Measurements from ENCODE around the gene PPP1R16B.
A peak's percentile ranks its signal among the peaks of the same experiment; 100 is the strongest.

Gene PPP1R16B

GRCh38 chr20:38842026-38842425 lies 36.5 kb downstream of the PPP1R16B start:
- Histone ChIP-seq H3F3A (ENCODE audit: control insufficient read depth, insufficient read depth) (peaks cover 30% of the 10 kb centered on the region), H3K36me3 (ENCODE audit: control insufficient read depth, low read length) (peaks cover 86% of the 10 kb centered on the region), H3K27ac (ENCODE audit: low read depth, low read length) (peak overlapping the region; percentile 99), H3K4me1 (ENCODE audit: control insufficient read depth, low read length) (peaks cover 88% of the 10 kb centered on the region), H4K20me1 (ENCODE audit: control insufficient read depth, insufficient read depth, low read depth, low read length) (no peaks in the 10 kb centered on the region), H3K9me3 (ENCODE audit: control insufficient read depth, insufficient read depth, low read length) (no peaks in the 10 kb centered on the region), H3K27me3 (ENCODE audit: control insufficient read depth, low read length) (no peaks in the 10 kb centered on the region), H3K9me2 (replicated peaks; ENCODE audit: control insufficient read depth, low read length) (no peaks in the 10 kb centered on the region), H3K4me3 (ENCODE audit: low read length) (peak overlapping the region; percentile 62), H3K4me2 (ENCODE audit: low read length) (peak overlapping the region; percentile 78), H3K79me2 (ENCODE audit: control insufficient read depth, low read length) (peaks cover 83% of the 10 kb centered on the region)
- TF ChIP-seq EZH2phosphoT487 (IDR thresholded peaks at IDR 0.05; ENCODE audit: borderline replicate concordance, low read length), result no peak
- TF ChIP-seq, protein P1, sequence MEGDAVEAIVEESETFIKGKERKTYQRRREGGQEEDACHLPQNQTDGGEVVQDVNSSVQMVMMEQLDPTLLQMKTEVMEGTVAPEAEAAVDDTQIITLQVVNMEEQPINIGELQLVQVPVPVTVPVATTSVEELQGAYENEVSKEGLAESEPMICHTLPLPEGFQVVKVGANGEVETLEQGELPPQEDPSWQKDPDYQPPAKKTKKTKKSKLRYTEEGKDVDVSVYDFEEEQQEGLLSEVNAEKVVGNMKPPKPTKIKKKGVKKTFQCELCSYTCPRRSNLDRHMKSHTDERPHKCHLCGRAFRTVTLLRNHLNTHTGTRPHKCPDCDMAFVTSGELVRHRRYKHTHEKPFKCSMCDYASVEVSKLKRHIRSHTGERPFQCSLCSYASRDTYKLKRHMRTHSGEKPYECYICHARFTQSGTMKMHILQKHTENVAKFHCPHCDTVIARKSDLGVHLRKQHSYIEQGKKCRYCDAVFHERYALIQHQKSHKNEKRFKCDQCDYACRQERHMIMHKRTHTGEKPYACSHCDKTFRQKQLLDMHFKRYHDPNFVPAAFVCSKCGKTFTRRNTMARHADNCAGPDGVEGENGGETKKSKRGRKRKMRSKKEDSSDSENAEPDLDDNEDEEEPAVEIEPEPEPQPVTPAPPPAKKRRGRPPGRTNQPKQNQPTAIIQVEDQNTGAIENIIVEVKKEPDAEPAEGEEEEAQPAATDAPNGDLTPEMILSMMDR (IDR thresholded peaks at IDR 0.05; ENCODE audit: low read depth, low read length, poor library complexity, severe bottlenecking), result no peak

GRCh38 chr20:38842558-38842981 lies 37.1 kb downstream of the PPP1R16B start:
- Histone ChIP-seq H3K9me3 (ENCODE audit: control insufficient read depth, insufficient read depth, low read length) (no peaks in the 10 kb centered on the region), H3F3A (ENCODE audit: control insufficient read depth, insufficient read depth) (peaks cover 30% of the 10 kb centered on the region), H3K27ac (ENCODE audit: low read depth, low read length) (peak overlapping the region; percentile 99), H3K4me3 (ENCODE audit: low read length) (peak overlapping the region; percentile 66), H3K4me2 (ENCODE audit: low read length) (peak overlapping the region; percentile 78), H3K4me1 (ENCODE audit: control insufficient read depth, low read length) (peaks cover 93% of the 10 kb centered on the region), H3K9me2 (replicated peaks; ENCODE audit: control insufficient read depth, low read length) (no peaks in the 10 kb centered on the region), H4K20me1 (ENCODE audit: control insufficient read depth, insufficient read depth, low read depth, low read length) (no peaks in the 10 kb centered on the region), H3K79me2 (ENCODE audit: control insufficient read depth, low read length) (peaks cover 87% of the 10 kb centered on the region), H3K27me3 (ENCODE audit: control insufficient read depth, low read length) (no peaks in the 10 kb centered on the region), H3K36me3 (ENCODE audit: control insufficient read depth, low read length) (peaks cover 88% of the 10 kb centered on the region)
- TF ChIP-seq, protein P1 (IDR thresholded peaks at IDR 0.05; ENCODE audit: low read depth, low read length, poor library complexity, severe bottlenecking), result no peak
- no peak for TF ChIP-seq EZH2phosphoT487 (IDR thresholded peaks at IDR 0.05; ENCODE audit: borderline replicate concordance, low read length)

- Histone ChIP-seq H3K4me3 (ENCODE audit: low read length) (peak overlapping the region; percentile 66), H3K9me3 (ENCODE audit: control insufficient read depth, insufficient read depth, low read length) (no peaks in the 10 kb centered on the region), H3K79me2 (ENCODE audit: control insufficient read depth, low read length) (peaks cover 87% of the 10 kb centered on the region), H3K36me3 (ENCODE audit: control insufficient read depth, low read length) (peaks cover 83% of the 10 kb centered on the region), H3K9me2 (replicated peaks; ENCODE audit: control insufficient read depth, low read length) (no peaks in the 10 kb centered on the region), H3K4me2 (ENCODE audit: low read length) (peak overlapping the region; percentile 78), H3K4me1 (ENCODE audit: control insufficient read depth, low read length) (peaks cover 96% of the 10 kb centered on the region), H3F3A (ENCODE audit: control insufficient read depth, insufficient read depth) (peaks cover 30% of the 10 kb centered on the region), H3K27ac (ENCODE audit: low read depth, low read length) (peak overlapping the region; percentile 99), H3K27me3 (ENCODE audit: control insufficient read depth, low read length) (no peaks in the 10 kb centered on the region), H4K20me1 (ENCODE audit: control insufficient read depth, insufficient read depth, low read depth, low read length) (no peaks in the 10 kb centered on the region)
- TF ChIP-seq EZH2phosphoT487 (IDR thresholded peaks at IDR 0.05; ENCODE audit: borderline replicate concordance, low read length), result no peak
- TF ChIP-seq, protein P1 (IDR thresholded peaks at IDR 0.05; ENCODE audit: low read depth, low read length, poor library complexity, severe bottlenecking), result no peak
These were observed 37.8 kb downstream of the PPP1R16B start for GRCh38 chr20:38843346-38843745.
